HepG2 (cell line): Measurements from ENCODE around the gene TEAD1. TPM values are rescaled to one million over a fixed set of nuclear protein-coding genes. Genes with fewer than 3 reads are reported as not detected.

ENCODE experiments used
- ATAC-seq: fragments of 200-7000 bp; cut with Tn5 transposase; 3 replicates; pipeline ENCODE4 v1.9.1; 2020; ENCODE audit warnings: mild to moderate bottlenecking, moderate library complexity
- BruUV-seq: library from RNA; stranded (reverse); fragments of 400-500 nt; replicated peaks from 2 replicates; lab custom pipeline; 2021; lab: Mats Ljungman, UMichigan
- CTCF ChIA-PET: fragments of 300-600 bp; formaldehyde crosslinking; extraction: SDS; loops from one replicate; lab custom pipeline; 2021; ENCODE audit warnings: low total read pairs, inconsistent platforms, low intra/inter-chr PET ratio; lab: Yijun Ruan, JAX
- POLR2A ChIA-PET: fragments of 350-600 bp; sonication (Branson Sonifier 250); formaldehyde crosslinking; loops from one replicate; lab custom pipeline; 2020; ENCODE audit warnings: antibody characterized with exemption, inconsistent platforms; lab: Yijun Ruan, JAX
- DNase-seq: peaks from one replicate; pipeline ENCODE4 v3.0.0-alpha.2; 2015; ENCODE audit warnings: low spot score
- FAIRE-seq: peaks from 3 replicates; lab custom pipeline; 2011; peaks lifted over from hg19 to GRCh38; lab: Jason Lieb, UNC
- H2AFZ ChIP-seq: one replicate; pipeline ENCODE4 v1.6.1; 2011; ENCODE audit warnings: low read length, inconsistent platforms
- H3K27ac ChIP-seq: fragments of 300-600 bp; 3 replicates; pipeline ENCODE4 v1.8.0; 2011; ENCODE audit warnings: mixed run types, mild to moderate bottlenecking, mixed read lengths, low read length, inconsistent platforms; ENCODE audit not compliant: insufficient read depth; ENCODE audit errors: extremely low read length
- H3K27me3 ChIP-seq, 2 experiments: fragments of 200-600 bp in 1 of 2; 2 replicates in 1 of 2; 3 replicates in 1 of 2; pipeline versions ENCODE4 v1.6.0 to v1.8.0; 2011; ENCODE audit warnings: low read length in 2 of 2, mild to moderate bottlenecking in 2 of 2, moderate library complexity in 2 of 2, inconsistent platforms in 1 of 2; ENCODE audit not compliant: insufficient read depth in 2 of 2, control insufficient read depth in 1 of 2
- H3K36me3 ChIP-seq, 2 experiments: fragments of 200-600 bp in 1 of 2; replicated peaks in 1 of 2; 2 replicates in 1 of 2; 3 replicates in 1 of 2; pipeline versions ENCODE4 v1.5.1 to v1.8.0; 2011; ENCODE audit warnings: low read length in 2 of 2, inconsistent platforms in 1 of 2; ENCODE audit not compliant: insufficient read depth in 2 of 2, control insufficient read depth in 1 of 2
- H3K4me1 ChIP-seq: 2 replicates; pipeline ENCODE4 v1.5.1; 2012; ENCODE audit warnings: low read length, inconsistent platforms; ENCODE audit not compliant: insufficient read depth
- H3K4me2 ChIP-seq: 2 replicates; pipeline ENCODE4 v1.6.0; 2011; ENCODE audit warnings: low read depth, low read length, inconsistent platforms
- H3K4me3 ChIP-seq, 3 experiments: fragments of 200-600 bp in 1 of 3; sonication (generic), shearing (Covaris generic) in 1 of 3; replicated peaks in 1 of 3; 2 replicates each; pipeline ENCODE4 v1.5.1; 2011 to 2016; ENCODE audit warnings: low read length in 3 of 3, inconsistent platforms in 2 of 3, low read depth in 2 of 3, mild to moderate bottlenecking in 2 of 3, control low read depth in 1 of 3, mixed read lengths in 1 of 3; ENCODE audit not compliant: insufficient read depth in 1 of 3
- H3K79me2 ChIP-seq: one replicate; pipeline ENCODE4 v1.6.1; 2011; ENCODE audit warnings: low read length, inconsistent platforms; ENCODE audit not compliant: insufficient read depth
- H3K9ac ChIP-seq: 2 replicates; pipeline ENCODE4 v1.6.0; 2011; ENCODE audit warnings: mild to moderate bottlenecking, low read depth, low read length, inconsistent platforms; ENCODE audit not compliant: insufficient read depth
- H3K9me3 ChIP-seq: 2 replicates; pipeline ENCODE4 v1.5.1; 2012; ENCODE audit warnings: mild to moderate bottlenecking, low read length
- H4K20me1 ChIP-seq: 2 replicates; pipeline ENCODE4 v1.6.0; 2011; ENCODE audit warnings: inconsistent platforms, mild to moderate bottlenecking, low read length, moderate library complexity; ENCODE audit not compliant: insufficient read depth
- CBFB ChIP-seq: sonication (generic); formaldehyde crosslinking; IDR thresholded peaks from 2 replicates; pipeline ENCODE4 v1.4.0; 2020; ENCODE audit warnings: missing genetic modification reagents
- MAFF ChIP-seq: IDR thresholded peaks from 2 replicates; pipeline ENCODE4 v1.6.1; 2011; ENCODE audit warnings: low read depth, low read length, improper control_type of control experiment
- MAFK ChIP-seq, 2 experiments: IDR thresholded peaks in 1 of 2; conservative IDR thresholded peaks in 1 of 2; 2 replicates each; pipeline ENCODE4 v1.6.1; 2011; ENCODE audit warnings: improper control_type of control experiment in 2 of 2, low read length in 2 of 2
- MTA3 ChIP-seq: sonication (generic); formaldehyde crosslinking; IDR thresholded peaks from 2 replicates; pipeline ENCODE4 v1.4.0; 2020; ENCODE audit warnings: missing genetic modification reagents
- ZNF782 ChIP-seq: sonication (generic); formaldehyde crosslinking; IDR thresholded peaks from 2 replicates; pipeline ENCODE4 v1.4.0; 2020; ENCODE audit warnings: missing genetic modification reagents, mild to moderate bottlenecking, borderline replicate concordance
- WGBS: methylation state at CpG from one replicate; pipeline ENCODE4 v1.1.6; 2017; ENCODE audit warnings: low lambda C conversion rate; 5-methylcytosine and 5-hydroxymethylcytosine counted together
- in situ Hi-C: cut with HindIII; loops from 2 replicates; pipeline ENCODE4 v1.10.0; 2017; ENCODE audit warnings: low pct_unique_long_range_greater_than_20kb; ENCODE audit not compliant: extremely low pct_ligation_motif_present
- intact Hi-C: fragments of 100-400 bp; cut with micrococcal nuclease; formaldehyde crosslinking; loops from one replicate; pipeline ENCODE4 v1.10.0; 2022; ENCODE audit not compliant: unreplicated experiment
- polyA plus RNA-seq, 8 experiments: library from polyadenylated mRNA; depleted of rRNA in 3 of 8; stranded (reverse) in 7 of 8; unstranded in 1 of 8; fragments of >200 nt; fragmentation: Illumina TruSeq in 4 of 8; extraction: Trizol in 4 of 8; gene quantifications; 2 replicates each; pipeline versions ENCODE4 v1.2.1 to v1.2.3, GENCODE V29; 2011 to 2016; ENCODE audit warnings: low read depth in 4 of 8, missing spikeins in 1 of 8, mixed read lengths in 1 of 8; ENCODE audit not compliant: insufficient read depth in 1 of 8
- total RNA-seq, 5 experiments: library from RNA; depleted of rRNA; stranded (reverse); fragments of >200 nt; fragmentation: Illumina TruSeq; extraction: Trizol; gene quantifications; 2 replicates each; pipeline ENCODE4 v1.2.3, GENCODE V29; 2016; ENCODE audit warnings: low read depth in 1 of 5
- TF ChIP-seq, protein P1 (sequence below), 2 experiments: sonication (generic) in 1 of 2; formaldehyde crosslinking in 1 of 2; IDR thresholded peaks; 2 replicates each; pipeline versions ENCODE4 v1.4.0 to v1.6.1; 2016 to 2020; ENCODE audit warnings: borderline replicate concordance in 1 of 2, low read depth in 1 of 2, mild to moderate bottlenecking in 1 of 2, missing genetic modification reagents in 1 of 2
- TF ChIP-seq, protein P2 (sequence below): sonication (generic); formaldehyde crosslinking; IDR thresholded peaks from 2 replicates; pipeline ENCODE4 v1.4.0; 2020; ENCODE audit warnings: mild to moderate bottlenecking, missing genetic modification reagents

Gene TEAD1
- total and polyA plus RNA-seq, 2 of the 13 experiments (the other 11 are each of a cell fraction or from before 2014, with no cell fraction given): 20.1 to 30.5 TPM

DNA sequence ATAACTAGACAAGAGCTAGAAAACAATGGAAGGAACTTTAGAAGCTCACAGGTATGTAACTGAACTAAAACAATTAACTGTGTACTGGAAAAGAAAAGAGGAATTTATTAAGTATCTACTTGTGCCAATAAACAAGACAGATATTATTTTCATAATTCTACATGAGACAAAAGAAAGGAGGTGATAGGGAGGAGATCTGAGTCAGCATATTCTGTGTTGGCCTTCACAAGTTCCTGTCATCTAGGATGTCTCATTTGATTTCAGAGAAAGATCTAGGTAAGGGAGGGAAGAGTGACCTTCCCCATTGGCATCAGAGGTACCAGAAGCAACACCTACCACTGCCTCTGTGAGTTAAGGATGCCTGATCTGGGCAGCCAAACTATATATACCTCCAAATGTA, 34.8 kb upstream of the TEAD1 start:
- H3K4me1 ChIP-seq: peaks cover 25% of the 10 kb centered on the region
- in situ Hi-C loops: no loop called here
- no peak overlapping the region for H3K4me2 ChIP-seq
- H3K9me3 ChIP-seq: no peaks in the 10 kb centered on the region
- H3K4me3 ChIP-seq: no peak overlapping the region
- no peak overlapping the region for H3K9ac ChIP-seq
- ATAC-seq (no peak), DNase-seq (no peak)
- H2AFZ ChIP-seq: no peak overlapping the region
- TF ChIP-seq MTA3 (CRISPR knock-in tag) (no peak), MAFK (conservative IDR thresholded peaks at IDR 0.05 in 1 of 2, IDR thresholded peaks at IDR 0.05 in 1 of 2; ENCODE audit: low read length in 2 of 2) (peak; percentile 93 to 96), MAFF (peak; percentile 92)
- TF ChIP-seq, all 625 proteins: peak for 2
- FAIRE-seq: no peak
- Histone ChIP-seq H3K36me3 (no peaks in the 10 kb centered on the region), H4K20me1 (no peaks in the 10 kb centered on the region), H3K27ac (no peak overlapping the region), H3K27me3 (no peaks in the 10 kb centered on the region), H3K79me2 (no peaks in the 10 kb centered on the region)
- ChIA-PET CTCF (no interaction called here), POLR2A (no interaction called here)
- BruUV-seq: no TSS peak
- intact Hi-C loops: no loop called here

DNA sequence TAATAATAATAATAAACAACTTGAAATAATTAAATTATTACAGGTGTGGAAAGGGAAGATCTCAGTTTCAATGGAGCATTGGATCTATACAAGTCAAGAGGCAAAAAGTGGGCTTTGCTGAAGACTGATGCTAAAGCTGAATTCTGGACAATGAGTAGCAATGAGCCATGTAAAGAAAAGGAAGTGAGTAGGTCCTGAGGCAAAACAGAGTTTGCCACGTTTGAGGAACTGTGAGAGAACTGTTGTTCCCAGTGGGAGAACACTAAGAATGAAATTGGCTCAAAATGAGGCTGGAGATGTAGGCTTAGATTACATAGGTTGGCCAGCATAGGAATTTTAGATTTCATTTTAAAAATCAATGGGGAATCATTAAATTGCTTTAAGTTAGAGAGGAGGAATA, 33.9 kb upstream of the TEAD1 start:
- Histone ChIP-seq H3K79me2 (no peaks in the 10 kb centered on the region), H3K4me1 (peaks cover 25% of the 10 kb centered on the region), H3K4me3 (no peak overlapping the region), H3K36me3 (no peaks in the 10 kb centered on the region), H3K4me2 (no peak overlapping the region), H3K27ac (no peak overlapping the region), H3K9me3 (no peaks in the 10 kb centered on the region), H3K9ac (no peak overlapping the region), H3K27me3 (no peaks in the 10 kb centered on the region), H2AFZ (no peak overlapping the region), H4K20me1 (no peaks in the 10 kb centered on the region)
- ATAC-seq (no peak), DNase-seq (no peak), FAIRE-seq (no peak)
- in situ Hi-C loops: no loop called here
- 9% methylated on average over 1 of the region's 1 CpG for WGBS
- CTCF ChIA-PET: no interaction called here
- intact Hi-C loops: no loop called here
- TF ChIP-seq, protein P1, sequence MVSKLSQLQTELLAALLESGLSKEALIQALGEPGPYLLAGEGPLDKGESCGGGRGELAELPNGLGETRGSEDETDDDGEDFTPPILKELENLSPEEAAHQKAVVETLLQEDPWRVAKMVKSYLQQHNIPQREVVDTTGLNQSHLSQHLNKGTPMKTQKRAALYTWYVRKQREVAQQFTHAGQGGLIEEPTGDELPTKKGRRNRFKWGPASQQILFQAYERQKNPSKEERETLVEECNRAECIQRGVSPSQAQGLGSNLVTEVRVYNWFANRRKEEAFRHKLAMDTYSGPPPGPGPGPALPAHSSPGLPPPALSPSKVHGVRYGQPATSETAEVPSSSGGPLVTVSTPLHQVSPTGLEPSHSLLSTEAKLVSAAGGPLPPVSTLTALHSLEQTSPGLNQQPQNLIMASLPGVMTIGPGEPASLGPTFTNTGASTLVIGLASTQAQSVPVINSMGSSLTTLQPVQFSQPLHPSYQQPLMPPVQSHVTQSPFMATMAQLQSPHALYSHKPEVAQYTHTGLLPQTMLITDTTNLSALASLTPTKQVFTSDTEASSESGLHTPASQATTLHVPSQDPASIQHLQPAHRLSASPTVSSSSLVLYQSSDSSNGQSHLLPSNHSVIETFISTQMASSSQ (IDR thresholded peaks at IDR 0.05; ENCODE audit: low read depth): no peak
- TF ChIP-seq, protein P1 (CRISPR knock-in tag; IDR thresholded peaks at IDR 0.05; ENCODE audit: borderline replicate concordance): no peak
- TF ChIP-seq ZNF782 (CRISPR knock-in tag): no peak
- no peak for TF ChIP-seq CBFB (CRISPR knock-in tag)
- TF ChIP-seq, protein P2, sequence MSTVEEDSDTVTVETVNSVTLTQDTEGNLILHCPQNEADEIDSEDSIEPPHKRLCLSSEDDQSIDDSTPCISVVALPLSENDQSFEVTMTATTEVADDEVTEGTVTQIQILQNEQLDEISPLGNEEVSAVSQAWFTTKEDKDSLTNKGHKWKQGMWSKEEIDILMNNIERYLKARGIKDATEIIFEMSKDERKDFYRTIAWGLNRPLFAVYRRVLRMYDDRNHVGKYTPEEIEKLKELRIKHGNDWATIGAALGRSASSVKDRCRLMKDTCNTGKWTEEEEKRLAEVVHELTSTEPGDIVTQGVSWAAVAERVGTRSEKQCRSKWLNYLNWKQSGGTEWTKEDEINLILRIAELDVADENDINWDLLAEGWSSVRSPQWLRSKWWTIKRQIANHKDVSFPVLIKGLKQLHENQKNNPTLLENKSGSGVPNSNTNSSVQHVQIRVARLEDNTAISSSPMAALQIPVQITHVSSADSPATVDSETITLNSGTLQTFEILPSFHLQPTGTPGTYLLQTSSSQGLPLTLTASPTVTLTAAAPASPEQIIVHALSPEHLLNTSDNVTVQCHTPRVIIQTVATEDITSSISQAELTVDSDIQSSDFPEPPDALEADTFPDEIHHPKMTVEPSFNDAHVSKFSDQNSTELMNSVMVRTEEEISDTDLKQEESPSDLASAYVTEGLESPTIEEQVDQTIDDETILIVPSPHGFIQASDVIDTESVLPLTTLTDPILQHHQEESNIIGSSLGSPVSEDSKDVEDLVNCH (CRISPR knock-in tag): no peak
- POLR2A ChIA-PET: no interaction called here
- no TSS peak for BruUV-seq
